HL-60/S4 treated with phorbol 12-myristate 13-acetate at 8.2 ng/mL for 4 days and 3 days (cell line): ENCODE data around the gene SLC5A11.

Experiments
- in situ Hi-C: fragments of 300-500 bp; cut with MboI; formaldehyde crosslinking; loops from 2 replicates; pipeline ENCODE4 v1.15.0; 2022; ENCODE audit warnings: low sequenced_read_pairs

The SLC5A11 gene

DNA sequence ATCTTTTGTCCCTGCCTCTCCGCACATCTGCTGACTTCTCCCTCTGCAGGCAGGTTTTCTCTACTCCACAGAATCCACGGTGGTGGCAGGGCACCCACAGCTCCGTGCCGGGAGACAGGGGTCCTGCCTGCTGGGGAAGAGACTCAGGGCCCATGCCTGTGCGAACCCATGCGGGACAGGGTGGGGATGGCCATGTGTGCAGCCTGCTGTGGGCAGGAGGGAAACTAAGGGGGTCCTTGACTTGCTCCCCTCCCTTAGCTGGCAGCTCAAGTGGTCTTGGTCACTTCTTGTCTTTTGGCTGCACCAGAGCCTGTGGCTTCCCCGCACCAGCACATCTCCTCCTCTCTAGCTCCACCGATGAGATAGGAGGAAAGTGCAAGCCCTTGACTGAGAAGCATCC, 69.8 kb downstream of the SLC5A11 start:
- in situ Hi-C loops = no loop called here

DNA sequence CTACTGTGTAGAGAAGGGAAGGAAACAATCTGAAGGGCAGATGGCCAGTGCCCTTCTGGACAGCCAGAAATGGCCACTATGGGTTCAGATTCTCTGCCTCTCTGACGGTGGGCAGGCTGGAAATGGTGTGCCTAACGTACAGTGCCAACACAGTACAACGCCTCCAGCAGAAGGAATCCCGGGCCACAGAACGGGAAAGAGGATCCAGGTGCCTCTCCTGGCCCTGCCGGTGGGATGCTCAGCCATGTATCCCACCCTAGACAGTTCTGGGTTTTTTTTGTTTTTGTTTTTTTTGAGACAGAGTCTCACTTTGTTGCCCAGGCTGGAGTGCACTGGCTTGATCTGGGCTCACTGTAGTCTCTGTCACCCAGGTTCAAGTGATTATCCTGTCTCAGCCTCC, 71.5 kb downstream of the SLC5A11 start:
- in situ Hi-C loops = no loop called here

DNA sequence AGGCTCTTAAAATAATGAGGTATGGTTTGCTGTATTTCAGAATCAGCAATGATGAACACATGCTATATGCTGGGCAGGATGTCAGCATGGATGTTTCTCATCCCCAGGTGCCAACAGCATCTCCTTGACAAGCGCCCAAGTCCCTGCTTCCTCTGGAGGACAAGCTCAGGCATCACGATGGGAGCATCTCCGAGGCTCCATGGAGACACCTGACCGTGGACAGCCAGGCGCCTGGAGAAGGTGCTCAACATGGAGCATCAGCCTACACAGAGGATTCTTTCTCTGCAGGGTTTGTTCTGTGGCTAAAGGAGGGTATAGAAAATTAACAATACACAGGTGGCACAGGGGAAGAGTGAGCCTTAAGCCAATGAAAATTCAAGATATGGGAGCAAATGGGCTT, 72.1 kb downstream of the SLC5A11 start:
- in situ Hi-C loops = no loop called here

DNA sequence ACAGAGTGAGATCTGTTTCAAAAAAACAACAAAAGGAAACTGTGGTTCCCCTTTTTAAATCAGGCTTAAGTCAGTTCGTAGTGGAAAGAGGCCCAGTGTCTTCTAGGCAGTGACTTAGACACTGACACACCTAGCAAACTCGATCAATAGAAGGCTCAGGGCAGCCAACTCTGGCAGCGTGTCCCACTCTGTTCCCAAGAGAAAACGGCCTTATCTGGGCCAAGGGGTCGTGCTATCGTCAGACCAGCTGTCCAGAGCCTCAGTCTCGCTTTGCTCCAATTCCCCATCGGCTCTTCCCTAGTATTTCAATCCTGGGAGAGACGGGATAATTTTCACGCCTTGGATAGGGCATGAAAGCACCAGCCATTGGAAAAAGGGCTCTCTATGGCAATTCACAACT, 72.9 kb downstream of the SLC5A11 start:
- in situ Hi-C loops = no loop called here

DNA sequence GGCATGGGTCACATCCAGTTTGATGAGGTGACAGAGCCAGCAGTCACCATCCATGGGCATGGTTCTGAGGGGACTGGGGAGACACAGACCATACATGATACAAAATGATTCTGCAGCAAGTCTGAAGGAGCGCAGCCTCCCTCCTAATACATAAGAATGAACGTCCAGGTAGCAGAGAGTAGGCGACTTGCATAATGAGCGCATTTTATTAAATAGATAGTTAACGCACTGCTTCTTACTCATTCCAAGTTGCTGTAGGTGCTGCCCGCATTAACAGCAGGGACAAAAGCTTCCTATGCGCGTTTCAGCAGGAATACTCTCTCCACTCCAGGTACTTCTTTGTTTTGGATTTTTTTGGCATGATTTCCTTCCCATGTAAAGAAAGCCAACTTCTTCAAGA, 73.8 kb downstream of the SLC5A11 start:
- in situ Hi-C loops = no loop called here

DNA sequence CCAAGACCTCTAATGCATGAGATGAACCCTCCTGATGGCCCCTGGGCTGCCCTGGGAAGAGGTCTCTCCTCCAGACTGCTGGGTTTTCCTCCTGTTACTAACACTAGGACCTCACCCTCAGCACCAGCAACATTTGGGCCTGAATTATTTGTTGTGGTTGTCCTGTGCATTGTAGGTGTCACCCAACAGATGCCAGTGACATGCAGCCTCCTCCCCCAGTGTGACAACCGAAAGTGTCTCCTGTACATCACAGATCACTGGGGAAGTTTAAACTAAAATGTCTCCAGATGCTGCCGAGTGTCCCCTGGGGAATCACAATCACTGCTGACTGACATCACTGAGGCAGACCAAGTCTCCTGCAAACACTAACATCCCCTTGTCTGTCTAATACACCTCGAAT, 74.8 kb downstream of the SLC5A11 start:
- in situ Hi-C loops = no loop called here

DNA sequence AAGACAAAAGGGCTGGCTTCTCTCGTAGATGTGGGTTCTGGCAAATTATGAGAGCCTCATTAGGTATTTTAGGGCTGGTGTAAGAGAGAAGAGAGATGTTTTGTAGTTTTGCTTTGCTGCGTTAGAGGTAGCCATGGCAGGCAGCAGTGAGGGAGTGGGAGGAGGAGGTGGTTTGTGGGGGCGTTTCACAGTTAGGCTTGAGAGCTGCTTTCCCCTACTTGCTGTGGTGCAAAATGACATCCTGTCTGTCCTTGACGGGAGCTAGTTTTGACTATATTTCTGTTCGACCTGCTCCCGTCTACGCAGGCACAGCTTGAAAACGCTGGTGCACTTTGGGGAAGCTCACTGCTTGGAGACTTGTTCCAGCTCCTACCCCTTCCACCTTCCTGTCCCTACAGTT, 75.5 kb downstream of the SLC5A11 start:
- in situ Hi-C loops = no loop called here

DNA sequence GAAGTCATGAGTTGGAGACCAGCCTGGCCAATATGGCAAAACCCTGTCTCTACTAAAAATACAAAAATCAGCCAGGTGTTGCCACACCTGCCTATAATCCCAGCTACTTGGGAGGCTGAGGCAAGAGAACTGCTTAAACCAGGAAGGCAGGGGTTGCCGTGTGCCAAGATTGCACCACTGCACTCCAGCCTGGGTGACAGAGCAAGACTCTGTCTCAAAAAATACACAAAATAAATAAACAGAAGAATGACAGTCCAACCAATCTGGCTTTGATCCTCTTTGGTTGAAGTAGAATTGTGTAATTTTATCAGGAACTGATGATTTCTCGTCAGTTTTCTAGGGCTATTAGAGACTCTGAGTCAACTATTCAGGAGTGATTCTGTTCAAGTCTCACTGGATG, 79.4 kb downstream of the SLC5A11 start:
- in situ Hi-C loops = no loop called here

DNA sequence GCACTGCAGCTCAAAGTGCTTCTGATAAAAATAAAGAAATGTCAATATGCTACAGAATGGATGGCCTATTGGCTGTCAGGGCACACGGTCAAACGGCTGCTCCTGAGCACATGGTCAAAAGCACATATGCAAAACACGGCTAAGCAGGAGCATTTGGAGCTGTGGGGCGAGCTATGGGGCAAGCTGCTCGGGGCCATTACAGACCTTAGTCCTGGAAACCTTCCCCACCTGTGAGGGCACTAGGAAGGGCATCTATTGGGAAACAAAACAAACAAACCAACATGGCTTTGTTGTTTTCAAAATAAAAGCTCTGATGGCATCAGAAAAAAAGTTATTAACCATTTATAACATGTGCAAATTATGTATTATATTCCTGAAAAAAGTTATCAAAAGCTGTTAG, 83.6 kb downstream of the SLC5A11 start:
- in situ Hi-C loops = no loop called here

DNA sequence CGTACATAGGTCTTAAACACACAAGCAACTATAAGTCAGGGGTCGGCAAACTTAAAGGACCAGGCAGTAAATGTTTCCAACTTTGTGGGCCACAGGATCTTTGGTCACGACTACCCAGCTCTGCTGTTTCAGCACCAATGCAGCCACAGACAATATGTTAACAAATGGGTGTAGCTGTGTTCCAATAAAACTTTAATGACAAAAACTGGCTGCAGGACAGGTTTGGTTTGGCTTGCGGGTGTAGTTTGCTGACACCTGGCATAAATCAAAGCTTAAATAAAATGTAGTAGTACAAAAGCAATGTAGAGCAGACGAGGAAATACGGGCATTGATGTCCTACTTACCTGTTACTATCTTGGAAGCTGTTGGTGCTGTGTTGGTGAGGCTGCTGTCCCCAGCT, 84.7 kb downstream of the SLC5A11 start:
- in situ Hi-C loops = no loop called here

DNA sequence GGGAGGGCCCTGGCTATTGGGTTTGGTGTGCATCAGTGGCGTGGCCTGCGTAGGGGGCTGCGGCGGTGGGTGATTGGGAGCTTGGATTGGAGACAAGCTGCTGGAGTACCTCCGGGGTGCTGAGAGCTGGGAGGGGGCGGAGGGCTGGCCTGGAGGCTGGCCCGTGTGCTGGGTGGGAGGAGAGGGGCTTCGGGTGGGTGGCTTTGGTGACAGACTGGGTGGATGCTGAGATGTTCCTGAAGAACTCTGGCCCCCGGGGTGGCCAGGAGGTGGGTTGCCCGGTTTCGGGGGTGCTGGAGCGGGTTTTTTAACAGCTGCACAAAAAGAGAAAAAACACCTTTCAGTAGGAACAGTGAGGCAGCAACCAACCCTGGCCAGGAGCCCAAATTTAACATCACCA, 85.3 kb downstream of the SLC5A11 start:
- in situ Hi-C loops = no loop called here

DNA sequence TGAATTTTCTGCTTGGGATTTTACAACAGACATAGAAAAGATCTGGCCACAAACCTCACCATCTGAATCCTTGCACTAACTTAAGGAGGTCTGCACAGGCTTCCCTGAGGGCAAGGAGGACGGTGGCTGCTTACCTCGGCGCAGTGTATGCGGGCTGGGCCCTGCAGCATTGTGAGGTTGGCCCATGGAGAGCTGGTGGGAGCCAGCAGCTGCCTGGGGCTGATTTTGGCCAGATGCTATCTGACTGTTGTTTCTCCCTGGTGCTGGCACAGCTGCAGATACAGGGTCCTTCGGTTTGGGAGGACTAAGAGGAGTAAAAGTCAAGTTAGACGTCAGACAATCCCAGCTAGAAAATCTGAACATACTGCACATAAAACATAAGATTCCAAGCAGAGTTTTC, 89.6 kb downstream of the SLC5A11 start:
- in situ Hi-C loops = no loop called here

DNA sequence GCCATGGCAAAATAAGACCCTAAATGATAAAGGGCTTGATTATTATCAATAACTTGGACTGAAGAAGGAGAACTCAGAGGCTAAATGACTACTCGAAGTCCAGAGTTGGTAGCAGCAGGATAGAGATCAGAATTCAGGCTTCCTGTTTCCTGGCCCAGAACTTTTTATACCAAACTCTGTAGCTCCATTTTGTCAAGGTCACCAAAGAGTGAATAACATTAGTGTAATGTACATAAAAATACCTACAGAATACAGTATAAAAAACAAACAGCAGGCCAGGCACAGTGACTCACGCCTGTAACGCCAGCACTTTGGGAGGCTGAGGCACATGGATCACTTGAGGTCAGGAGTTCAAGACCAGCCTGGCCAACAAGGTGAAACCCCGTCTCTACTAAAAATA, 90.4 kb downstream of the SLC5A11 start:
- in situ Hi-C loops = no loop called here

DNA sequence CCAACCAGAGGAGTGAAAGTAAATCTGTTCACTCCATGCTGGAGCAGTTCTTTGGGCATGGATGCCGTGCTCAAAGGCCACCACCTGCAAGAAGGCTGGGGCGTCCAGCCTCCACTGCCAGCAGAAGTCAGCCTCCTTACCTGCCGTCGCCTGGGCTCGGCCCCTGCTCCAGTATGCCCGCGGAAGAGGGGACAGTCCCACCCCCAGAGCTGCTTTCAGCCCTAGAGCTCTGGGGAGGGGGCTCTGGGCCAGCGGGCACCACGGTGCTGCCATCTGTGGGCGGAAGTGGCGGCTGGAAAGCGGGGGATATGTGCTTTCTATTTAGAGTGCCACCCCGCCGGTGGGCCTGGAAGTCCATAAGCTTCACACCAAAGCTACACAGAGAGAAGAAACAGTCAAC, 93.5 kb downstream of the SLC5A11 start:
- in situ Hi-C loops = no loop called here

DNA sequence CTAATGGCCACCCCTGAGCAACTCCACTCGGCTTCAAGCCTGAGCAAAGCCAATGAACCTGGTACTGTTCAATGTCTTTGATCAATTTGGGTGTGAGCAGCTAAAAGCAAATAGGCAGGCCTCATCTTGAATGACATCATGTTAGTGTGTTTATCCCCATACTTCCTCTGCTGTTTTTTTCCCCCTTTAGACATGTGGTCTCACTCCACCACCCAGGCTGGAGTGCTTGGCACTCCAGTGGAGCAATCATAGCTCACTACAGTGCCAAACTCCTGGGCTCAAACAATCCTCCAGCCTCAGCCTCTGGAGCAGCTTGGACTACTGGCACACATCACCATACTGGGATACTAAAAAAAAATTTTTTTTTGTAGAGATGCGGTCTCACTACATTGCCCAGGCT, 94.0 kb downstream of the SLC5A11 start:
- in situ Hi-C loops = no loop called here

DNA sequence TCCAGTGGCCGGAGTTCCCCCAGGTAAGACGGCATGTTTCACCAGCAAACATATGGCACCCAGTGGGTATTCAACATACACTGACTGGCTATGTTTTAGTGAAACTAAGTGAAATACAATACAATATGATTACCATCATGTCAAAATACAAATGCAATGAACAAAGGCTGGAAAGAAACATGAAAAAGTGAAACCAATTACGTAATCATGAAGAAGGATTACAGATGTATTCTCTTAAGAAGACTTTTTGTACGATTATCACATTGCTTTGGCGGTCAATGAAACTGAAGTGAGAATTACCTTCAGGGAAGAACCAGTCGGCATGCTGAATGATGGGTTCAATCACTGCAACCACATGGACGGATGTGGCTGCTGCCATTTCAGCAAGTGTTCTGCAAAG, 97.7 kb downstream of the SLC5A11 start:
- in situ Hi-C loops = no loop called here

DNA sequence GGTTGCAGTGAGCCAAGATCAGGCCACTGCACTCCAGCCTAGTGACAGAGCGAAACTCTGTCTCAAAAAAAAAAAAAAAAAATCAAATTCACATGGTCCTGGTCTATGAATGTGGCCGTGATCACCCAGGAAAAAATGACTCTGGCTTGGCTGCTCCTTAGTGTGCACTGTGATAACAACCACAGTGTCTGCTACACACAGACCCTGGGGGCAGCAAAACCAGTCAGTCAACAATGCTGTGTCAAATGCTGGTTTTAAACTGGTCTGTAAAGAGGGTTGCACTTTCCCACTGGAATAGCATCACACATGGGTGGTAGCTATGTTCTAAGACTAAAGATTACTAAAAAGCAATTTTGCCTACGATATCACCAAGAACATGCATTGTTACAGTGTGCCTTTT, 98.4 kb downstream of the SLC5A11 start:
- in situ Hi-C loops = no loop called here

DNA sequence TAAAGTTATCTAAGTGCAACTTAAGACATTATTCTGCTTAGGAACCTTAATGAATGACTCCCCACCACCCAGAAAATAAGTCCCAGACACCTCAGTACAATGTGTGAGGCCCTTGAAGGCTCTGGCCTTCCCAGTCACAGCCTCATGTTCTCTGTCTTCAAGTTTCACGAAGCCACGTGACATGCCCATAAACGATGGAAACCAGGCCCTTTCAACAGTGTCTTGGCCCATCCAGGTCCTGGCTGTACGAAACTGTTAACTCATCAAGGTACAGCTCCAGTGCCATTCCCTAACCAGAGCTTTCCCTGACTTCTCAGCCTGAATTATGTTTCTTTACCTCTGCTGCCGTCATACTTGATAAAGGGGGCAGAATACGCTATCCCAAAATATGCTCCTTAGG, 100.4 kb downstream of the SLC5A11 start:
- in situ Hi-C loops = no loop called here

DNA sequence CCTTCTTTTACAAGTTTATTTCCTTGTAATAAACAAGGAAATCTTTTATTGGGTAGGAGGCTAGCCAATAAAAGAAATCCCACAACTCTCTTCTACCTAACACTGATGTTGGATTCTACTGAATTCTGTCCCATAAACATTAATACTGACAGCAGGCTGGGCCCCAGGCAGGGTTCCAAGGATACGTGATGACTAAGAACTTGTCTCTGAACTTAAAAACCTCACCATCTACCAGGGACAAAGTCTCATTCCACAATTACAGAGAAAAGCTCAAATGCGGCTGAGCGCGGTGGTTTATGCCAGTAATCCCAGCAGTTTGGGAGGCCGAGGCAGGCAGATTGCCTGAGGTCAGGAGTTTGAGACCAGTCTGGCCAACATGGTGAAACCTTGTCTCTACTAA, 104.5 kb downstream of the SLC5A11 start:
- in situ Hi-C loops = no loop called here

DNA sequence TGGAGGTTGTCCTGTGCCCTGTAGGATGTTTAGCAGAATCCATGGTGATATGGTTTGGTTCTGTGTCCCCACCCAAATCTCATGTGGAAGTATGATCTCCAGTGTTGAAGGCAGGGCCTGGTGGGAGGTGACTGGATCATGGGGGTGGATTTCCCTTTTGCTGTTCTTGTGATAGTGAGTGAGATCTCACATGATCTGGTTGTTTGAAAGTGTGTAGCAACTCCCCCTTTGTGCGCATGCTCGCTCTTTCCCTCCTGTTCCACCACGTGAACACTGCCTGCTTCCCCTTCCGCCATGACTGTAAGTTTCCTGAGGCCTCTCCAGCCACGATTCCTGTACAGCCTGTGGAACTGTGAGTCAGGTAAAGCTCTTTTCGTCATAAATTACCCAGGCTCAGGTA, 107.5 kb downstream of the SLC5A11 start:
- in situ Hi-C loops = no loop called here

DNA sequence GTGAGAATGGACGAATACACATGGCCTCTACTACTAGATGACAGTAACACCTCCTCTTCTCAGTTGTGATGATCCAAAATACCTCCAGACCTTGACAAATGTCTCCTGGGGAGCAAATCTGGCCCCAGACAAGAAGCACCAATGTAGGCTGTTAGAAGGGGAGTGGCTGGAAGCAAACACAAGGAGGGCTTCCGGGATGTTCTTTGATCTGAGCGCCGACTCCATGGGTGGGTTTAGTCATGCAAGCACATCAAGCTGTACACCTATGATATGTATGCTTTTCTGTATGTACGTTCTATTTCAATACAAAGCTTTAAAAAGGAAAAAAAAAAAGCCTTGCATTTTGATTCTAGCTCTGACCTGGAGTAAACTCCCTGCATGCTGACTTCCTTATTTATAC, 108.0 kb downstream of the SLC5A11 start:
- in situ Hi-C loops = no loop called here

DNA sequence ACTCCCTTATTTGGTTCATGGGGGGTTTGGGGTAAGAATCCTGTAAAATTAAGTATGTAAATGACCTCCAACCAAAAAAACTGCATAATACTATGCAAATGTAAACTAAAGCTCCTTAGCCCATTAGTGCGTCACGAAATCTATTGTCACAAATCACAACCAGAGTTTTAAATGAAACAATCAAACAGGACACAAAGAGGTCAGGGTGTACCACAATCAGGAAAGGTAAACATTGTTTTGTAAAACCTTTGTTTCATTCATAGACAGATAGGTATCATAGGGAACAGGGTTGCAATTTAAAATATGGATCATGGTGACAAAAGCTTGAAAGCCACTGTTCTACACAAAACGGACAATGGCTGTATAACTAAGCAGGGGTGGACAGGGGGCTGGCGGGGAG, 108.4 kb downstream of the SLC5A11 start:
- in situ Hi-C loops = no loop called here

DNA sequence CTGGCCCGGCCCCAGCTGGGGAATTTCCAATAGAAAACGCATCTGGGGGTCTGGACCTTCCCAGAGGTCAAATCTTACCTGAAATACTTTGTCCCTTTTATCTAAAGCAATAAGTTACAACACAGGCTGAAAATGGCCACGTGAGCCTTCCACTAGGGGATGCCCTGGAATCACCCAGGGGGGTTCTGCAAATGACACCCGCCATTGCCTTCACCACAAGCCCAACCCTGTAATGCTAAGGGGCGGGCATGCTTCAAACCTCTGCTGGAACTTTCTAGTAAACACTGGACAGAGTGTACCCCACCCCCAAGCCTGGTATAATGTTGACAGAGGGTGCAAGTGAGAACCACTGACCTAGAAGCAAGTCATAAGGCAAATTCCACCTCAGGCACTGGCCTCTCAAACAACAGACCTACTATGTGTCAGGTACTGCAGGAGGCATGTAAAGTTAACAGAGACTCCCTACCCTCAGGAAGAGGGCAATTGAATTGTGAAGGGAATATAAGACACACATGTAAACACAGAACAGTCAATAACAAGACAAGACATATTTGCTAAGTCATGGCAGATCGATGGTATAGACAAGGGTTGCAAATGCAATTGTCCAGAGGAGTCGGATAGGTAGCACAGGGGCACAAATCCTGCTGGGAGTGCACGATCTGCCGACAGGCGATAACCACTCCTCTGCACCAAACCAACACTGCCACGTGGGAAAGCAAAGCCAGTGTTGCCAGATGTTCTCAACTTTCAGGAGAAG, 110.4 kb downstream of the SLC5A11 start:
- in situ Hi-C loops = no loop called here
